Measurements from ENCODE around the gene ENTREP3.

Gene ENTREP3

GRCh38 chr1:155208541-155209311 is 46.6 kb downstream of the ENTREP3 start, which contains the start of gene MTX1:
Gene MTX1 (plus strand): TSS chr1:155208695. CDS start chr1:155208805, 110 bp downstream.
- H3K36me3 Mint-ChIP-seq = no peaks in the 10 kb centered on the region
- H3K4me1 Mint-ChIP-seq (ENCODE audit: low read depth) = peaks cover 18% of the 10 kb centered on the region
- H3K27ac Mint-ChIP-seq = peak within 1 kb of the TSS; percentile 91
- no peaks in the 10 kb centered on the region for H3K9me3 Mint-ChIP-seq (ENCODE audit: low read depth)
- peak within 1 kb of the TSS; percentile 95 for H3K4me3 Mint-ChIP-seq
- H3K27me3 Mint-ChIP-seq = no peaks in the 10 kb centered on the region

DNA sequence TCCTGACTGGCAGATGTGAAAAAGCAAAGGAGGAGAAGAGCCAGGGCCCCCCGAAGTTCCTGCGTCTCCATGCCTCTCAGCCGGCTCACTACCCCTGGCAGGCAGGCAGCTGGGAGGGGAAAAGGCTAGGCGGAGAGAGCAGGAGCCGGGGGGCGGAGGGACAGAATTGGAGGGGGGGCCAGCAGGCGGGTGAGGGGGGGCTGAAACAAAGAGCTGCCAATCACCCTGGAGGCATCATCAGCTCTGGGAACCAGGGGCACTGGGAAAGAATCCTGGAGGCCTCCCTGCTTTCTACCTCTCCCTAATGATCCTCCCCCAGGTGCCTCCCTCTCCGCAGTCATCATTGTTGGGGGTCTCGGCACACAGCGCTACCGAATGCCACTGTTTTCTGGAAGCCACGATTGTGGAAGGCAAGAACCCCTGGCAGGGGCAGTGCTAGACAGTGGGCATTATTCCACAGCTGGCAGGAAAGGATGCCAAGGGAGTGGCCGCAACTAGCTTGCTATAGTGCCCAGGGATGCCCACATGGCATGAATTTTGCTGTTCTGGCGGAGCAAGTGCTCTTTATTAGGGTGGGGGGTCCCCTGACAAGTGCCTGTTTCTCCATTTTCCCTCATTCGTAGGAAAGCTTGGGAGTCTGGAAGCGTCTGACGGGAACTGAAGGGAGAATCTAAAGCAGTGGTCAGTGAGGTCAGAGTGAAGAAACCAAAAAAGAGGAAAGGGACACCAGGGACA is 47.3 kb downstream of the ENTREP3 start, which contains the start of gene THBS3:
TSS of gene THBS3 (minus strand) at position 92 of the 735 bp plus-strand sequence. CDS start at position 71, 21 bp downstream.
- Mint-ChIP-seq H3K4me1 (ENCODE audit: low read depth) (peaks cover 18% of the 10 kb centered on the region), H3K27me3 (no peaks in the 10 kb centered on the region), H3K36me3 (no peaks in the 10 kb centered on the region), H3K4me3 (peak within 1 kb of the TSS; percentile 95), H3K9me3 (ENCODE audit: low read depth) (no peaks in the 10 kb centered on the region), H3K27ac (peak within 1 kb of the TSS; percentile 90)

GRCh38 chr1:155206891-155207805 is 48.1 kb downstream of the ENTREP3 start:
- H3K27me3 Mint-ChIP-seq = no peaks in the 10 kb centered on the region
- peak overlapping the region; percentile 61 for H3K27ac Mint-ChIP-seq
- H3K4me1 Mint-ChIP-seq (ENCODE audit: low read depth) = peaks cover 18% of the 10 kb centered on the region
- H3K4me3 Mint-ChIP-seq = peak overlapping the region; percentile 71
- H3K9me3 Mint-ChIP-seq (ENCODE audit: low read depth) = no peaks in the 10 kb centered on the region
- no peaks in the 10 kb centered on the region for H3K36me3 Mint-ChIP-seq

- no peaks in the 10 kb centered on the region for H3K27me3 Mint-ChIP-seq
- peaks cover 18% of the 10 kb centered on the region for H3K4me1 Mint-ChIP-seq (ENCODE audit: low read depth)
- no peak overlapping the region for H3K4me3 Mint-ChIP-seq
- H3K9me3 Mint-ChIP-seq (ENCODE audit: low read depth) = no peaks in the 10 kb centered on the region
- no peak overlapping the region for H3K27ac Mint-ChIP-seq
- no peaks in the 10 kb centered on the region for H3K36me3 Mint-ChIP-seq
Observed at GRCh38 chr1:155205969-155206593, 49.2 kb downstream of the ENTREP3 start.

DNA sequence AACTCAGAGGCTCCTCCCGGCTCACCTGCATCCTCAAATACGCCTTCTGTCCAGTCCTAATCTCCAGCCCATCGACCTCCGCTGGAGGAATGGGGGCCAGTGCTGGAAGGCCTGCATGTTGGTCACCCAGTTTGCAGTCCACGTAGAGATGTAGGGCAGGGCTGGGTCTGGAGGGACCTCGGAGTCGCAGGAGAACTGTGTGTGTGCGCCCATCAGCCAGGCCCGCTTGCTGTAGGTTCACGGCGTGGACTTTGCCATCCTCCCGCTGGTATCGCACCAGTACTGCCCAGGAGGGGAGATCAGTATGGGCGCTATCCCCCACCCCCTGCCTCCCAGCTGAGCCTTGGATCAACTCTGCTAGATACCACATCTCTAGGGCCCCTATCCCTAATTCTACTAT is 50.2 kb downstream of the ENTREP3 start:
- Mint-ChIP-seq H3K4me1 (ENCODE audit: low read depth) (peaks cover 18% of the 10 kb centered on the region), H3K9me3 (ENCODE audit: low read depth) (no peaks in the 10 kb centered on the region), H3K36me3 (no peaks in the 10 kb centered on the region), H3K27me3 (no peaks in the 10 kb centered on the region), H3K4me3 (no peak overlapping the region), H3K27ac (no peak overlapping the region)

DNA sequence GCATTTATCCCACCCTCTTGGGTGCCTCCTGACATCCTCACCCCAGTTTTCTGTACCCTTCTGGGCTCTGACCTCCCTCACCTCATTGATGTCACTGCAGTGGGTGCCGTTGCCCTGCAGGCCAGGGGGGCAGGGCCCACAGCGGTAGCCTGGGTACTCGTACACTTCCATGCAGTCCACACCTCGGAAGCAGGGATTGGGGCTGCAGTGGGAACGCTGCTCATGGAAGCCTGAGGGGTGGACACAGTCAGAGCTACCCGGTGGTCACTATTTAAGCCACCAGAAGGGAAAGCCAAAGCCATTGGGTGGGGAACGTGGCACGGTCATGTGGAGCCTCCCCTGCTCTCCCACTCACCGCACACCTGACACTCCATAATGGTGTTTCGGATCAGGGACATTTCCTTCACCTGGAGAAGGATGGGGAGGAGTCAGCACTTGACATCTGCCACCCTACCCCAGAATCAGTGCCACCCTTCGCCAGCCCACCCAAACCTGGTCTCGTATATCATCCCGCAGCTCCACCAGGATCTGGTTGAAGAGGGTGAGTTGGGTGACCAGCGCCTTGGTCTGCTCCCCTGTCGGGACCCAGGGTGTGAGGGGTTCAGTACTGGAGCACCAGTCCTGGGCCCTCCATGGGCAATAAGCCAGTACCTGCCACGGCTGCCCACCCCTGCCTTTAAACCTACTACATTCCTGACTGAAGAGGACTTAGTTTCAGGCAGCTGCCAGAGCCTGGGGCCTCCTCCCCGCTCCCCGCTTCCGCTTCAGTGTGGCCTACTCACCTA is 52.4 kb downstream of the ENTREP3 start:
- Mint-ChIP-seq H3K4me1 (ENCODE audit: low read depth) (peaks cover 10% of the 10 kb centered on the region), H3K27me3 (no peaks in the 10 kb centered on the region), H3K9me3 (ENCODE audit: low read depth) (no peaks in the 10 kb centered on the region), H3K36me3 (no peaks in the 10 kb centered on the region), H3K4me3 (no peak overlapping the region), H3K27ac (no peak overlapping the region)

DNA sequence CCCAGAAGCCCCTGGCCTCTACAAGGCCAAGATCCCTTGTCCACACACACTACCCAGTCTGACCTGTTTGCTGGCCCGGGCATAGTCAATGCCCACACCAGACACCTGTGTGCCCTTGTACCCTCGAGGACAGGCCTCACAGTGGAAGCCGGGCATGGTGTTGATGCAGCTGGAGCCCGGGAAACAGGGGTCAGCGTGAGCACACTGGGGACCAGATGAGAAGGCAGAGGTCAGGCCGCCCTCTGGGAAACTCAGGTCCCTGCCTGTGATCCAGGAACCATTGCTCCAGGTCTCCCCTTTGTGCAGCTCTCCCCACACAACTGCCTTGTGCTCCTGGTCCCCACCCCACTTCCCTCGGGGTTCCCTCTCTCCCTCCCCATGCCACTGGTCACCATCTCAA is 53.1 kb downstream of the ENTREP3 start:
- Mint-ChIP-seq H3K27me3 (no peaks in the 10 kb centered on the region), H3K4me1 (ENCODE audit: low read depth) (peaks cover 6% of the 10 kb centered on the region), H3K36me3 (no peaks in the 10 kb centered on the region), H3K4me3 (no peak overlapping the region), H3K9me3 (ENCODE audit: low read depth) (no peaks in the 10 kb centered on the region), H3K27ac (no peak overlapping the region)

DNA sequence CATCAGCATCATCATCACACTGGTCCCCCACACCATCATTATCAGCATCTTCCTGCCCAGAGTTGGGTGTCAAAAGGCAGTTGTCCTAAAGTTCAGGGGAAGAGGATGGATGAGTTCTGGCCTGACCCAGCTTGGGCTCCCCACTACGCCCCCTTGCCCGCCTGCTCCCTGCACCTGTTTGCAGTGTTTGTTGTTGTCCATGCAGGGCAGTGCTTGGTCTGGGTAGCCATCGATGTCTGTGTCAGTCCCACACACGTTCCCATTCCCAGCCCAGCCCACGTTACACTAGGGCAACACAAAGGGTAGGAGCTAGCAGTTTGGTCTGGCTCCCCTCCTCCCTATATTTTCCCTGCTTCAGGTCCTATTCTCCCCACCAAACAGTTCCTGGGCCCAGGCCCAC is 54.4 kb downstream of the ENTREP3 start:
- Mint-ChIP-seq H3K36me3 (no peaks in the 10 kb centered on the region), H3K27me3 (no peaks in the 10 kb centered on the region), H3K4me3 (no peak overlapping the region), H3K4me1 (ENCODE audit: low read depth) (no peaks in the 10 kb centered on the region), H3K27ac (no peak overlapping the region), H3K9me3 (ENCODE audit: low read depth) (no peaks in the 10 kb centered on the region)

DNA sequence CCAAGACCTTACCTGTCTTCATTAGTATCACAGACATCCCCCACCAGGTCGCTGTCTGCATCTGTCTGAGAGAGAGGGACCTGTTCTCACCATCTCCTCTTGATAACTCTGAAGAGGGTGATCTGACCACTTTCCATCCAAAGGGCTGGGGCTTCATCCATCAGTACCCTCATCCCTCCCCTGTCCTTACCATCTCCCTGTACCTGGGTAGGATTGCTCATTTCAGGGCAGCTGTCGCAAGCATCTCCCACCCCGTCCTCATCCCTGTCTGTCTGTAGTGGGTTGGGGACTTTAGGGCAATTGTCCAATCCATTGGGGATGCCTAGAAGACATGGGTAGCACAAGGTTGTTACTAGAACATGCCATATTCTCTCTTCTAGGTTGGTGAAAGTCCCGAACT is 55.5 kb downstream of the ENTREP3 start:
- no peak overlapping the region for H3K27ac Mint-ChIP-seq
- H3K36me3 Mint-ChIP-seq = no peaks in the 10 kb centered on the region
- H3K4me1 Mint-ChIP-seq (ENCODE audit: low read depth) = peaks cover 6% of the 10 kb centered on the region
- no peak overlapping the region for H3K4me3 Mint-ChIP-seq
- H3K27me3 Mint-ChIP-seq = no peaks in the 10 kb centered on the region
- no peaks in the 10 kb centered on the region for H3K9me3 Mint-ChIP-seq (ENCODE audit: low read depth)

DNA sequence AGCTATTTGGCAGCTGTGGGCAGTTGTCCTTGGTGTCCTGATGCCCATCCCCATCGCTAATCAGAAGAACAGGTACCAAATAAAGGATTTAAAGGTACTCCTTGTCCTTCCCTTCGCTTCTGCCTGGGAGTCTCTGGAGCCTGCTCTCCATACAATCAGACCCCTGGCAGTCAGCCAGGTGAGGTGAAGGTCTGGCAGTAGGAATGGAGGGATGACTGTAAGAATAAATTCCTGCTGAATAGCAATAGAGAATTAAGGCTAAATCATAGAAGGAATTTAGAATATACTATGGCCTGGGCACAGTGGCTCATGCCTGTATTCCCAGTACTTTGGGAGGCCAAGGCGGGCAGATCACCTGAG is 56.8 kb downstream of the ENTREP3 start:
- H3K27me3 Mint-ChIP-seq = no peaks in the 10 kb centered on the region
- no peaks in the 10 kb centered on the region for H3K36me3 Mint-ChIP-seq
- H3K27ac Mint-ChIP-seq = no peak overlapping the region
- no peak overlapping the region for H3K4me3 Mint-ChIP-seq
- no peaks in the 10 kb centered on the region for H3K9me3 Mint-ChIP-seq (ENCODE audit: low read depth)
- peaks cover 16% of the 10 kb centered on the region for H3K4me1 Mint-ChIP-seq (ENCODE audit: low read depth)

GRCh38 chr1:155197901-155198546 is 57.3 kb downstream of the ENTREP3 start:
- Mint-ChIP-seq H3K4me3 (no peak overlapping the region), H3K4me1 (ENCODE audit: low read depth) (peaks cover 21% of the 10 kb centered on the region), H3K9me3 (ENCODE audit: low read depth) (no peaks in the 10 kb centered on the region), H3K36me3 (no peaks in the 10 kb centered on the region), H3K27me3 (no peaks in the 10 kb centered on the region), H3K27ac (no peak overlapping the region)

Data from activated naive CD8-positive, alpha-beta T cell (primary cell).